IMR-90 (cell line): Measurements from ENCODE around the gene TDG. TPM values are rescaled to one million over a fixed set of nuclear protein-coding genes. Genes with fewer than 3 reads are reported as not detected.
A peak's percentile ranks its signal among the peaks of the same experiment; 100 is the strongest.

Experiments
- ATAC-seq: fragments of 200-7000 bp; cut with Tn5 transposase; 2 replicates; pipeline ENCODE4 v1.9.1; 2020; ENCODE audit warnings: low read depth, mild to moderate bottlenecking, moderate library complexity
- BruUV-seq: library from RNA; stranded (reverse); fragments of 400-500 nt; replicated peaks from 2 replicates; lab custom pipeline; 2021; lab: Mats Ljungman, UMichigan
- CTCF ChIA-PET: fragments of 300-600 bp; formaldehyde crosslinking; extraction: SDS; loops from one replicate; lab custom pipeline; 2021; ENCODE audit warnings: antibody characterized with exemption; lab: Yijun Ruan, JAX
- POLR2A ChIA-PET: fragments of 300-600 bp; sonication (Branson Sonifier 250); formaldehyde crosslinking; loops from one replicate; lab custom pipeline; 2022; ENCODE audit warnings: antibody characterized with exemption; ENCODE audit not compliant: unreplicated experiment; lab: Charles Lee
- DNase-seq: peaks from one replicate; pipeline ENCODE4 v3.0.0; 2013
- H2AFZ ChIP-seq: replicated peaks from 2 replicates; pipeline ENCODE3; 2013; ENCODE audit warnings: low read length, mild to moderate bottlenecking; ENCODE audit not compliant: poor library complexity
- H2AK5ac ChIP-seq: 2 replicates; pipeline ENCODE4 v1.6.1; 2013; ENCODE audit warnings: low read depth, low read length, inconsistent platforms
- H2AK9ac ChIP-seq: replicated peaks from 2 replicates; pipeline ENCODE3; 2013; ENCODE audit warnings: mild to moderate bottlenecking, low read depth, low read length, moderate library complexity; ENCODE audit not compliant: poor library complexity
- H2BK120ac ChIP-seq: 2 replicates; pipeline ENCODE4 v1.6.1; 2013; ENCODE audit warnings: low read depth, low read length, inconsistent platforms
- H2BK15ac ChIP-seq: 3 replicates; pipeline ENCODE4 v1.6.1; 2013; ENCODE audit warnings: low read depth, low read length, inconsistent platforms
- H2BK20ac ChIP-seq: 2 replicates; pipeline ENCODE4 v1.6.1; 2013; ENCODE audit warnings: low read depth, mild to moderate bottlenecking, inconsistent platforms, low read length, moderate library complexity
- H2BK5ac ChIP-seq: 2 replicates; pipeline ENCODE4 v1.6.1; 2013; ENCODE audit warnings: mild to moderate bottlenecking, low read depth, low read length, inconsistent platforms; ENCODE audit not compliant: poor library complexity, severe bottlenecking
- H3K14ac ChIP-seq: replicated peaks from 2 replicates; pipeline ENCODE4 v1.6.1; 2013; ENCODE audit warnings: low read depth, low read length, inconsistent platforms
- H3K18ac ChIP-seq: 2 replicates; pipeline ENCODE4 v1.6.1; 2013; ENCODE audit warnings: low read depth, low read length, control low read depth
- H3K23ac ChIP-seq: 2 replicates; pipeline ENCODE4 v1.6.1; 2013; ENCODE audit warnings: low read depth, low read length, inconsistent platforms
- H3K27ac ChIP-seq: 2 replicates; pipeline ENCODE4 v1.5.1; 2013; ENCODE audit warnings: mild to moderate bottlenecking, control low read depth, low read length; ENCODE audit not compliant: insufficient read depth
- H3K27me3 ChIP-seq: 2 replicates; pipeline ENCODE4 v1.6.1; 2013; ENCODE audit warnings: low read length; ENCODE audit not compliant: control insufficient read depth, insufficient read depth
- H3K36me3 ChIP-seq: 2 replicates; pipeline ENCODE4 v1.6.1; 2013; ENCODE audit warnings: low read length, mixed read lengths; ENCODE audit not compliant: control insufficient read depth, insufficient read depth
- H3K4ac ChIP-seq: 2 replicates; pipeline ENCODE4 v1.6.1; 2013; ENCODE audit warnings: low read depth, low read length, inconsistent platforms
- H3K4me1 ChIP-seq: 2 replicates; pipeline ENCODE4 v1.6.1; 2013; ENCODE audit warnings: low read length, mixed read lengths; ENCODE audit not compliant: control insufficient read depth, insufficient read depth
- H3K4me2 ChIP-seq: 2 replicates; pipeline ENCODE4 v1.6.1; 2013; ENCODE audit warnings: low read depth, mild to moderate bottlenecking, control low read depth, low read length, moderate library complexity
- H3K4me3 ChIP-seq: 2 replicates; pipeline ENCODE4 v1.5.1; 2013; ENCODE audit warnings: low read depth, mild to moderate bottlenecking, control low read depth, low read length, moderate library complexity; ENCODE audit not compliant: insufficient read depth
- H3K56ac ChIP-seq: 2 replicates; pipeline ENCODE4 v1.6.1; 2013; ENCODE audit warnings: low read length, inconsistent platforms; ENCODE audit not compliant: insufficient read depth; ENCODE audit errors: extremely low read depth
- H3K79me1 ChIP-seq, 2 experiments: 2 replicates each; pipeline ENCODE4 v1.6.1; 2013; ENCODE audit warnings: low read length in 2 of 2, inconsistent platforms in 1 of 2, low read depth in 1 of 2
- H3K9ac ChIP-seq: 2 replicates; pipeline ENCODE4 v1.6.1; 2013; ENCODE audit warnings: low read depth, low read length, control low read depth
- H3K9me1 ChIP-seq: 2 replicates; pipeline ENCODE4 v1.6.1; 2013; ENCODE audit warnings: low read length, inconsistent platforms; ENCODE audit not compliant: insufficient read depth
- H3K9me3 ChIP-seq: 2 replicates; pipeline ENCODE4 v1.6.1; 2013; ENCODE audit warnings: low read length; ENCODE audit not compliant: control insufficient read depth, insufficient read depth
- H4K20me1 ChIP-seq: 2 replicates; pipeline ENCODE4 v1.6.1; 2013; ENCODE audit warnings: low read length, inconsistent platforms; ENCODE audit not compliant: insufficient read depth
- H4K5ac ChIP-seq: 2 replicates; pipeline ENCODE4 v1.6.1; 2013; ENCODE audit warnings: mild to moderate bottlenecking, low read depth, low read length, control low read depth
- H4K8ac ChIP-seq, 2 experiments: 2 replicates each; pipeline ENCODE4 v1.6.1; 2013; ENCODE audit warnings: low read depth in 2 of 2, low read length in 2 of 2, control low read depth in 1 of 2, inconsistent platforms in 1 of 2
- H4K91ac ChIP-seq: 2 replicates; pipeline ENCODE4 v1.6.1; 2013; ENCODE audit warnings: low read depth, low read length, inconsistent platforms; ENCODE audit not compliant: insufficient read depth
- CEBPB ChIP-seq: IDR thresholded peaks from 2 replicates; pipeline ENCODE4 v1.6.1; 2012; ENCODE audit warnings: low read depth, low read length, improper control_type of control experiment
- CHD1 ChIP-seq: IDR thresholded peaks from 2 replicates; pipeline ENCODE4 v1.6.1; 2012; ENCODE audit warnings: low read depth, low read length, improper control_type of control experiment
- CTCF ChIP-seq: conservative IDR thresholded peaks from 2 replicates; pipeline ENCODE4 v1.5.1; 2012; ENCODE audit warnings: mild to moderate bottlenecking, low read depth, low read length, improper control_type of control experiment
- FOS ChIP-seq: fragments of 150-350 bp; IDR thresholded peaks from 2 replicates; pipeline ENCODE4 v1.6.1; 2016; ENCODE audit warnings: low read depth, low read length
- MAFK ChIP-seq: IDR thresholded peaks from 2 replicates; pipeline ENCODE4 v1.6.1; 2012; ENCODE audit warnings: low read depth, low read length, improper control_type of control experiment
- RAD21 ChIP-seq: IDR thresholded peaks from 2 replicates; pipeline ENCODE4 v1.6.1; 2012; ENCODE audit warnings: low read length, improper control_type of control experiment
- RFX5 ChIP-seq: IDR thresholded peaks from 2 replicates; pipeline ENCODE4 v1.8.0; 2012; ENCODE audit warnings: low read depth, mild to moderate bottlenecking, low read length, moderate library complexity
- SMC3 ChIP-seq: fragments of 150-350 bp; IDR thresholded peaks from 2 replicates; pipeline ENCODE4 v1.6.1; 2016; ENCODE audit warnings: low read depth, mild to moderate bottlenecking, antibody characterized with exemption, low read length, moderate library complexity
- USF2 ChIP-seq: fragments of 150-350 bp; IDR thresholded peaks from 2 replicates; pipeline ENCODE4 v1.6.1; 2017; ENCODE audit warnings: mild to moderate bottlenecking, antibody characterized with exemption, low read length, low read depth
- WGBS, 2 experiments: methylation state at CpG; one replicate each; pipeline versions ENCODE4 v1.1.5 to v1.1.7; 2013; ENCODE audit warnings: missing lambda C conversion rate in 2 of 2; ENCODE audit not compliant: insufficient read length in 1 of 2; ENCODE audit errors: extremely low coverage in 2 of 2; 5-methylcytosine and 5-hydroxymethylcytosine counted together
- dilution Hi-C: fragments of 300-500 bp; cut with HindIII; formaldehyde crosslinking; loops from one replicate; pipeline ENCODE4 v1.14.3; 2018; ENCODE audit warnings: low sequenced_read_pairs; ENCODE audit not compliant: unreplicated experiment
- in situ Hi-C: fragments of 300-500 bp; cut with MboI; formaldehyde crosslinking; loops from 3 replicates; pipeline ENCODE4 v1.14.3; 2019; ENCODE audit warnings: low sequenced_read_pairs, inconsistent platforms, mixed read lengths
- intact Hi-C: fragments of 100-400 bp; cut with micrococcal nuclease; formaldehyde crosslinking; loops from 2 replicates; pipeline ENCODE4 v1.10.0; 2022
- polyA plus RNA-seq, 3 experiments: library from polyadenylated mRNA; depleted of rRNA; stranded (reverse); fragments of >200 nt; gene quantifications; 2 replicates each; pipeline ENCODE4 v1.2.3, GENCODE V29; 2012; ENCODE audit warnings: low replicate concordance in 1 of 3
- total RNA-seq: library from RNA; depleted of rRNA; stranded (reverse); fragments of >200 nt; gene quantifications from 2 replicates; pipeline ENCODE4 v1.2.3, GENCODE V29; 2012

The TDG gene
- total and polyA plus RNA-seq, 2 of the 4 experiments (the other 2 are of a cell fraction) = 14.0 to 14.7 TPM

GRCh38 chr12:104012331-104012730, 46.7 kb downstream of the TDG start:
- intact Hi-C loops (loop anchor here (5.0 kb wide), 1 partner anchor 35 kb away; no protein-coding TSS in a partner anchor), dilution Hi-C loops (no loop called here), in situ Hi-C loops (no loop called here)
- no TSS peak for BruUV-seq
- H4K8ac ChIP-seq = 0 out of 4 replicates have a peak overlapping the region, but pooled peaks of 1 of the 2 experiments have one; percentile 20
- peak overlapping the region; percentile 4; the same call in 1 of the 2 replicates for H2AK5ac ChIP-seq
- H3K14ac ChIP-seq = no peak overlapping the region
- H4K5ac ChIP-seq = no peak overlapping the region
- H3K9me3 ChIP-seq = 0 out of 2 replicates have a peak, but pooled peaks cover 2% of the 10 kb centered on the region
- H2AFZ ChIP-seq = no peak overlapping the region
- H3K4me3 ChIP-seq = no peak overlapping the region
- peaks cover 6% of the 10 kb centered on the region for H3K9me1 ChIP-seq
- no peaks in the 10 kb centered on the region for H3K27me3 ChIP-seq
- peaks cover 11% of the 10 kb centered on the region for H3K36me3 ChIP-seq
- no peak overlapping the region for H3K9ac ChIP-seq
- H3K18ac ChIP-seq = no peak overlapping the region; the same call in 1 of the 2 replicates
- no peak overlapping the region for H3K27ac ChIP-seq
- ATAC-seq (no peak), DNase-seq (no peak)
- no peak overlapping the region for H3K4me2 ChIP-seq
- H4K20me1 ChIP-seq = no peaks in the 10 kb centered on the region
- H2BK5ac ChIP-seq = peak overlapping the region; percentile 17
- H2BK15ac ChIP-seq = no peak overlapping the region; the same call in 2 of the 3 replicates
- no peak overlapping the region for H3K56ac ChIP-seq
- ChIA-PET CTCF (no interaction called here), POLR2A (no interaction called here)
- no peak overlapping the region for H2AK9ac ChIP-seq
- peaks cover 0 to 12% of the 10 kb centered on the region in 2 experiments; a peak in 2 of 4 replicates for H3K79me1 ChIP-seq
- TF ChIP-seq CEBPB (no peak), SMC3 (no peak), FOS (no peak), CHD1 (no peak), RAD21 (no peak), CTCF (no peak), RFX5 (no peak), MAFK (no peak), USF2 (no peak)
- H3K4ac ChIP-seq = peak overlapping the region; percentile 0; the same call in 1 of the 2 replicates
- H4K91ac ChIP-seq = no peak overlapping the region
- WGBS, 2 experiments = no CpG with 5 or more reads among the region's 4 CpGs
- H3K23ac ChIP-seq = peak overlapping the region; percentile 4; the same call in 1 of the 2 replicates
- H2BK20ac ChIP-seq = peak overlapping the region; percentile 57
- H2BK120ac ChIP-seq = peak overlapping the region; percentile 66
- peaks cover 5% of the 10 kb centered on the region for H3K4me1 ChIP-seq
